ENCODE data around the gene CSNK2A2.

The CSNK2A2 gene

GRCh38 chr16:58198803-58199411 is 1.0 kb upstream of the CSNK2A2 start:
- no peak for DNase-seq

DNA sequence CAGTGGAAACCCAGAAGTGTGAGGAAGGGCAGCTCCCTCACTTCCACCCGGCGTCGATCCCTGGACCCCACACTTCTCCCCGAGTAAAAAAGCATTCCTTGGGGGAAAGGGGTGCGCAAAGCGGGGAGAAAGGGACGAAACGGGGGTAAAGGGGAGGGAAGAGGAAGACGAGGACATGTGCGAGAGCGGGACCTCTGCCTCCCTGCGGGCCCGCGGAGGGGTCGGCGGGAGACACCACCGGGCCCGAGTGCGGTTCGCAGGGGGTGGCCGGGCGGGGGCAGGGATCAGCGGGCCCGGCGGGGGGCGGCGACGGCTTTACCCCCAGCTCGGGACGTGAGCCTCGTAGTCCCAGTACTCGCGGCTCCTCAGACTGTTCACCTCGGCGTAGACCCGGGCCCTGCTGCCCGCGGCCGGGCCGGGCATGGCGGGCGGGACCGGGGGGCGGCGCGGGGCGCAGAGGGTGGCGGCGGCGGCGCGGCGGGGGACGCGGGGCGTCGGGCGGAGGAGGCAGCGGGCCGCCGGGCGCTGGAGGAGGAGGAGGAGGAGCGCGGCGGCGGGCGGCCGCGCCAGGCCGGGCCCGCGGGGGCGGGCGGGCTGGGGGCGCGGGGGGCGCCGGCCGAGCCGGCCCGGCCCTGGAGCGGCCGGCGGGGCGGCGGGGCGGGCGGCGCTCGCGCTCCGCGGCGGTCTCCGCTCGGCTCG is 443 bp downstream of the CSNK2A2 start:
- no peak for DNase-seq

DNA sequence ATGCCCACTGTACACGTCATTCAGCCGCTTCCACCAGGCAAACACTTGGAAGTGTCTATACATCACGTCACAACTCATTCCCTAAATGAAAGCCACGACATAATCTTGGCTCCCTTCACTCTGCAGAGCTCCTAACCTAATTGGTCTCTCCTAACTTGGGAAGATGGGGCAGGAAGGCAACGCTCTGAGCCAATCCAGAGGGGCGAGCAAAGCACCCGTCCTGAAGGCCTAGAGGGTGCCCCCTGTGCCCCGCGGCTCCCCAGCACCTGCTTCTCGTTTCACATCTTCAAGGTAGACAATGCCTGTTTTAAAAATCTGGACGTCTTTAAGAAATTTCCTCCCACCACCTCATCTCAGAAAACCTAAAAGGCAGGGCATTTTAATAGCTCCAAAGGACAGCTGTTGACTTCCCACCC is 1.0 kb downstream of the CSNK2A2 start:
- no peak for DNase-seq

DNA sequence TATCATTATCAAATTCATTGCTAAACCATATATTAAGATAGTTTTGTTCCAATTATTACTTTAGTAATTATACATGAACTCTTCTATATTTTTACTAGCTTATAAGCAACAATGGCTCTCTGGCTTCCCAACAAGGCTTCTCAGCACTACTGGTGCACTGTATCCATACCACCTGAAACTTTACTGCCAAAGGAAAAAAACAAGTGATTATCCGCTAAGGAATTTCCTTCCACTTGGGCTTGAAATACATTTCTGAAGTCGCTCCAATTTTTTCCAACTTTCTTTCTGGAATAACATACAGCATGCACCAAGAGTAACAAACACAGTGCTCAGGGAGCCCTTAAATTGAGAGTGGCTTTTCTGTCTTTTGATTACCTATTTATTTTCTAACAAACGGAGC is 2.1 kb downstream of the CSNK2A2 start:
- DNase-seq: no peak

GRCh38 chr16:58195344-58195743 is 2.6 kb downstream of the CSNK2A2 start:
- DNase-seq: no peak

DNA sequence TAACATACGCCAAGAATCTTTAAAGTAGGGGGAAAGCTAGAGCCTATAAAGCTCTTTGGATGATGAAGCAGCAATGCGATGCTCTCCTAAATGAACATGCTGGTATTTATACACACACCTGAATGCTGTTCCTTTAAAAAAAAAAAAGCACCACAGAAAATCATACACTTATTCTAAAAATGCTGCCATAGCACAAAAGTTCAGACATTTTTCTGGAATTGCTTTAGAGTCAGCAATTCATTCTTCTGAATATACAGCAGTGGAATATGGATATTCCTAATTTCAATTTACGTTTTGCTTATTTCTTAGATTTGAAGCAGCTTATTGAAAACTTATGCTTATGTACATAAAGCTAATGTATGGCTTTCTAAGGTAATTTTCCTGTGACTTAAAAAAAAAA is 3.1 kb downstream of the CSNK2A2 start:
- DNase-seq: no peak

- no peak for DNase-seq
Observed at GRCh38 chr16:58187665-58188421, 10.1 kb downstream of the CSNK2A2 start.

- DNase-seq: no peak
Observed at GRCh38 chr16:58187092-58187491, 10.8 kb downstream of the CSNK2A2 start.

DNA sequence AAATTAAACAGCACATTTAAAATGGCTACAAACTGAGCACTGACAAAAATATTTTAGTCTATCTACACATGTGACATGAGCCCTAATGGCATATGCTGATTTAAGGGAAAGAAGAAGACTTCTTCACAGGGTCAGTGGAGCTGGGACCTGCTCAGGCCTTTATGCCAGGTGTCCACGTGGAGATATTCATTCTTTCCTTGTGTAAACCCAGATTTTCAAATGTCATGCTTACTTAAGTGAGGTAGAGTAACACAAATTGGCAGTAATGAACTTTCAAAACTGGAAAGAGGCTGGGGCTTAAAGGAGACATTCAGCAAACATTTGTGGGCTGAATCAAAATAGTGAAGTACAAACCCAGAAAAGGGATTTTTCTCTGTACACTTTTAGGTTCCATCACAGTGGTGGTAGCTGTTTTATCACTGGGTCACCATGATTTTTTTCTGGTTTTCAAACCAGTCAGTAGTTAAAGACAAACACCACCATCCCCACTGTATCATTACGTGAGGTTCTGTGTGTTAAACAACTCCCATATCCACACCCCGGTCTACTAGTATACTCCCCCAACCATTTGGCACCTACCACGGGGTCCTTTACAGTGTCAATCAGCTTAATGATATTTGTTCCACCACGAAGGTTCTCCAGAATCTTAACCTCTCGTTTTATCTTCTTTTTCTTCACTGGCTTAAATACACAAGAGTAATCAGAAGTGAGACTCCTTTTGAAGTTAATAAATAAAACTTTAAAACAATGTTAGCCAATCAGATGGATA is 11.5 kb downstream of the CSNK2A2 start:
- DNase-seq: no peak

DNA sequence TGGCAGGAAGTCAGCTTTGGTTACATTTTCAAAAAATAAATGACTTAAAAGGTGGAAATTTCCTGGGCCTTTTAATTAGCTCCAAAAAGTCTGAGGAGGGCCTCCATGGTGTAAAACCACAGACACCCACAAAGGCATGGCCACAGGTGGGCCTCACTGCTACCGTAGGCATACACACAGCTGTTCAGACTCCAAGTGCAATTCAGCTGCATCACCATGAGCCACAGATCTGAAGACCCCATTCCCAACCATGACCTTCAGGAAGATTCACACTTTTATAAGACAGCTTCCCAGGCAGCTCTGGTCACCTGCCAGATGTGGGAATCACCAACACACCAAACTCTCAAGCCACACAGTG is 20.6 kb downstream of the CSNK2A2 start:
- DNase-seq: no peak

DNA sequence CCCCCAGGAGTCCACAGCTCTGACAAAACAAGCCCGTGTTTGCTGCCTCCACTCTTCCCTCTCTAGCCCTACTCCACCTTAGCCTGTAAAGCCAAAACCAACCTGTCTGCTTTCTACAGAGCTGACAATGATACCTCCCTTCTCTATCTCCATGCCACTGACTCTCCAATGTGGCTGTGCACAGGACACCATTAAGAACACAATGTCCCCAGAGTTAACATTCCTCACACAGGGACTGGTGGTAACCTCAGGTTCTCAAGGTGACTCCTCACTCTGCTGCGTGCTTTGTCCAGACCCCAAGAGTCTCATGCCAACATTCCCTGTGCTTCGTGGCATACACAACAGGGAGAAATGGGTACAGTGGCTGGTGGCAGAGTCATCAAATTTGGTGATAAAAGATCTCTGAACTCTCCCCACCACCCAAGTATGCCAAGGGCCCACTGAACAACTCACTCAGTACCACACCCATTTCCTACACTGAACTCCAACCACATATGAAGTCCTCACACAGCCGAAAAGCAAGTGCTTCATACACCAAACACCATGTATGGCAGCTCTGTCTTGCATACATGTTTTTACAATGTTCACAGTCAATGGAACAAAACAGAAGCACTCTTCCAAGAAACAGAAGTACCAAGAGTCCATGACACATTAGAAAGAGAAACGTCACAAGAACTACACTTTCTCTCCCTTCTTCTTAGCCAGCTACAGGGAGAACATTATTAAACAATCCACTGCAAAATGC is 21.1 kb downstream of the CSNK2A2 start:
- DNase-seq: no peak

GRCh38 chr16:58170223-58170622 is 27.7 kb downstream of the CSNK2A2 start:
- no peak for DNase-seq

DNA sequence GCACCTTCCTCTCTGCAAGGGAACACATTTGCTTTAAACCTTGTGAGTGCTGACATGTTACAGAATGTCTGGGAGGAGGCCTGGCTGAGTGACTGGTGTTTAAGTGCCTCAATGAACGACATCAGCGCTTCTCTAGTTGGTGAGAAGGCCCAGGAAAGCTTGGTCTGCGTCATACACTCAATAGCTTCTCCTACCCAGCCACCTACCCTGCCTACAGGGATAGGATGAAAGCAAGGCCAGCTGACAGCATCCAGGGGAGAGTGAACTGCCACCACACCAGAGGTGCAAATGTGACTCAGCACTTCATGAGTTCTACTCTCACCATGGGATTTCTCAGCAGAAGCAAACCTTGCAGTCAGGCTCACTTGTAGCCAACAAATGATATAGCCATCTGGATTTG is 37.1 kb downstream of the CSNK2A2 start:
- no peak for DNase-seq

DNA sequence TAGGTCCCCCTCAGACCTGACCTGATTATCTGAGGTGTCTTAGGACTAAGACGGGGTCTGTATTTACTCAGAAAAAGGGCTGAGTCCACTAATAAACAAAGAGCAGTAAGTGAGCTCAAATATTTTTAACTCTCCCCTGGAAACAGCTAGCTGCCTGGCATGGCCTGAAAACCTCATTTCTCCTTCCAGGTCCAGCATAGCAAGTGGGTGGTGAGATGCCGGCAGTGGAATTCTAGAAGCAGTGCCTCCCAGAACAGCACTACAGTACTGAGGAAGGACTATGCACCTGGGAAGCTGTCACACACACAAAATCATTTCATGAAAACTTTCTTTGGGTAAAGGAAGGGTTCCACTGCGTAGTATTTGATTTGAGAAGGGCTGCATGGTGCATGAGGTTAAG is 39.2 kb downstream of the CSNK2A2 start:
- no peak for DNase-seq

GRCh38 chr16:58157951-58158540 is 39.9 kb downstream of the CSNK2A2 start:
- DNase-seq: no peak

GRCh38 chr16:58157239-58157638 is 40.7 kb downstream of the CSNK2A2 start:
- no peak for DNase-seq

GRCh38 chr16:58155839-58156238 is 42.1 kb downstream of the CSNK2A2 start:
- DNase-seq: no peak

DNA sequence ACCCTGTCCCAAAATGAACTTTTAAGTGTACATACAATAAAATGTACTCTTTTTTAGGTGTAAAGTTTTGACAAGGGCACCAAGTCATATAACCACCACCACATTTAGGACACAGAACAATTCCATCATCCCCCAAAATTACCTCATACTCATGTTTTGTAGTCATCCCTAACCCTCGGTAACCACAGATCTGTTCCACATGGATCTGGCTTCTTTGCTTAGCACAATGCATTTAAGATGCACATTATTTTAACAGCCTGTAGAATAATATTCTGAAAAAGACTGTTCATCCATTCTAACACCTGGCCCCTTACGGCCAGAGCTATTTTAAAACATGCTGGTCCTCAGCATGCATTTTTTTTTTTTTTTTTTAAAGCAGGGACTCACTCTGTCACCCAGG is 43.6 kb downstream of the CSNK2A2 start:
- DNase-seq: no peak

DNA sequence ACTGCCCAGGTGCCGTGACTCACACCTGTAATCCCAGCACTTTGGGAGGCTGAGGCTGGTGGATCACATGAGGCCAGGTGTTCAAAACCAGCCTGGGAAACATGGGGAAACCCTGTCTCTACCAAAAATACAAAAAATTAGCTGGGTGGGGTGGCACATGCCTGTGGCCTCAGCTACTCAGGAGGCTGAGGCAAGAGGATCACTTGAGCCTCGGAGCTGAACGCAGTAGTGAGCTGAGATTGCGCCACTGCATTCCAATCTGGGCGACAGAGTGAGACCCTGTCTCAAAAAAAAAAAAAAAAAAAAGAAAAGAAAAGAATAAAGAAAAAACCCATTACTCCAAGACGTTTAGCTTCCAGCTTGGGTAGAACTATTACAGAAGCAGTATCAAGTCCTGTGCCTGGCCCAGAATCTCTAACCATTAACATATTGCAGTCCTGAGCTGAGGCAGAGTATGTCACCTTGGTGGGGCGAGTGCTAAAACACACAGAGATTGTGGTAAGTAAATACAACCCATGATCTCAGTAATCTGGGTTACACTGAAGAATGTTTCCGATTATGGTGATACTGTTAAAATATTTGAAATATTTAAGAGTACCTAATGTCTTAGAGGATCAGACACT is 45.5 kb downstream of the CSNK2A2 start:
- DNase-seq: no peak

GRCh38 chr16:58148526-58148925 is 49.4 kb downstream of the CSNK2A2 start:
- DNase-seq: no peak

GRCh38 chr16:58148099-58148498 is 49.8 kb downstream of the CSNK2A2 start:
- DNase-seq: no peak

GRCh38 chr16:58138852-58139251 is 59.1 kb downstream of the CSNK2A2 start:
- DNase-seq: no peak
